K562 (cell line): ENCODE measurements around the gene KMT5C. TPM values are rescaled to one million over a fixed set of nuclear protein-coding genes. Genes with fewer than 3 reads are reported as not detected.

Source experiments
- ATF1 ChIP-seq, 2 experiments: fragments of 450-650 bp in 1 of 2; IDR thresholded peaks; 2 replicates each; pipeline ENCODE4 v1.6.1; 2016; ENCODE audit warnings: missing compliant biosample characterization in 1 of 2, missing genetic modification characterization in 1 of 2
- ATF6 ChIP-seq: sonication (generic); formaldehyde crosslinking; IDR thresholded peaks from 2 replicates; pipeline ENCODE4 v1.4.0; 2020; ENCODE audit warnings: mild to moderate bottlenecking, missing genetic modification reagents
- CEBPB ChIP-seq: fragments of 450-650 bp; IDR thresholded peaks from 2 replicates; pipeline ENCODE4 v1.6.1; 2016; ENCODE audit warnings: missing genetic modification characterization, missing compliant biosample characterization
- CREB1 ChIP-seq, 2 experiments: sonication (generic) in 1 of 2; formaldehyde crosslinking in 1 of 2; IDR thresholded peaks; 2 replicates each; pipeline versions ENCODE4 v1.6.1 to v1.8.0; 2012 to 2022; ENCODE audit warnings: inconsistent platforms in 1 of 2, mild to moderate bottlenecking in 1 of 2, missing genetic modification reagents in 1 of 2, moderate library complexity in 1 of 2
- CXXC5 ChIP-seq: fragments of 250-450 bp; sonication (Bioruptor Pico); IDR thresholded peaks from 2 replicates; pipeline ENCODE4 v1.8.0; 2022; ENCODE audit warnings: inconsistent platforms, mild to moderate bottlenecking, moderate library complexity
- GTF2F1 ChIP-seq: IDR thresholded peaks from 2 replicates; pipeline ENCODE4 v1.6.1; 2011; ENCODE audit warnings: low read depth, low read length, improper control_type of control experiment
- HIVEP1 ChIP-seq: fragments of 250-450 bp; sonication (Bioruptor Pico); IDR thresholded peaks from 2 replicates; pipeline ENCODE4 v1.4.0; 2020; ENCODE audit warnings: mild to moderate bottlenecking
- HMGXB4 ChIP-seq: sonication (generic); formaldehyde crosslinking; IDR thresholded peaks from 2 replicates; pipeline ENCODE4 v1.8.1; 2023; ENCODE audit warnings: mild to moderate bottlenecking, missing genetic modification reagents
- MEF2D ChIP-seq: conservative IDR thresholded peaks from 2 replicates; pipeline ENCODE4 v1.6.1; 2016; ENCODE audit warnings: low read depth, missing genetic modification characterization, missing compliant biosample characterization
- NR2C1 ChIP-seq, 2 experiments: fragments of 450-650 bp; IDR thresholded peaks; 2 replicates each; pipeline ENCODE4 v1.6.1; 2017; ENCODE audit warnings: mild to moderate bottlenecking in 2 of 2, antibody characterized with exemption in 1 of 2, inconsistent platforms in 1 of 2, missing compliant biosample characterization in 1 of 2, missing genetic modification characterization in 1 of 2
- POLR2AphosphoS5 ChIP-seq: IDR thresholded peaks from 2 replicates; pipeline ENCODE4 v1.6.1; 2011; ENCODE audit warnings: mild to moderate bottlenecking, low read depth, low read length, moderate library complexity; ENCODE audit not compliant: control insufficient read depth, insufficient read depth
- RAD21 ChIP-seq, 2 experiments: fragments of 250-450 bp in 1 of 2; fragments of 450-650 bp in 1 of 2; sonication (Bioruptor Pico) in 1 of 2; formaldehyde crosslinking in 1 of 2; IDR thresholded peaks in 1 of 2; conservative IDR thresholded peaks in 1 of 2; 2 replicates each; pipeline versions ENCODE4 v1.4.0 to v1.8.0; 2020 to 2022; ENCODE audit warnings: mild to moderate bottlenecking in 2 of 2, moderate library complexity in 1 of 2
- RFX5 ChIP-seq: IDR thresholded peaks from 2 replicates; pipeline ENCODE4 v1.6.1; 2011; ENCODE audit warnings: low read depth, mild to moderate bottlenecking, improper control_type of control experiment, low read length
- SRSF3 ChIP-seq: fragments of 200-400 bp; formaldehyde crosslinking; IDR thresholded peaks from 2 replicates; pipeline ENCODE4 v1.6.1; 2016; ENCODE audit warnings: mild to moderate bottlenecking, low read length, moderate library complexity; ENCODE audit not compliant: insufficient read depth
- ZBTB1 ChIP-seq: sonication (generic); formaldehyde crosslinking; IDR thresholded peaks from 2 replicates; pipeline ENCODE4 v1.8.1; 2023; ENCODE audit warnings: missing genetic modification reagents, low read depth, mild to moderate bottlenecking, borderline replicate concordance
- ZNF124 ChIP-seq: sonication (generic); formaldehyde crosslinking; IDR thresholded peaks from 2 replicates; pipeline ENCODE4 v1.8.1; 2022; ENCODE audit warnings: missing genetic modification reagents
- ZNF197 ChIP-seq: fragments of 200-800 bp; sonication (Bioruptor generic); IDR thresholded peaks from 2 replicates; pipeline ENCODE4 v1.6.1; 2016; ENCODE audit warnings: low read depth, missing genetic modification characterization, missing compliant biosample characterization
- ZNF239 ChIP-seq: fragments of 250-450 bp; sonication (Bioruptor Pico); IDR thresholded peaks from 2 replicates; pipeline ENCODE4 v1.4.0; 2020; ENCODE audit warnings: mild to moderate bottlenecking
- ZNF507 ChIP-seq: conservative IDR thresholded peaks from 2 replicates; pipeline ENCODE4 v1.6.1; 2017; ENCODE audit warnings: missing genetic modification characterization, missing compliant biosample characterization
- ZNF699 ChIP-seq: fragments of 250-450 bp; sonication (Bioruptor Pico); IDR thresholded peaks from 2 replicates; pipeline ENCODE4 v1.8.0; 2021; ENCODE audit warnings: mild to moderate bottlenecking, moderate library complexity; ENCODE audit not compliant: insufficient replicate concordance
- polyA plus RNA-seq, 8 experiments: library from polyadenylated mRNA; depleted of rRNA in 4 of 8; stranded (reverse) in 5 of 8; unstranded in 3 of 8; fragments of >200 nt; fragmentation: Nextera tagmentation in 2 of 8; fragmentation: Illumina TruSeq in 1 of 8; extraction: Ambion mirVana in 2 of 8; extraction: Trizol in 1 of 8; gene quantifications; 2 replicates each; pipeline versions ENCODE4 v1.2.1 to v1.2.3, GENCODE V29; 2011 to 2014; ENCODE audit warnings: inconsistent platforms in 1 of 8, missing spikeins in 1 of 8
- total RNA-seq, 7 experiments: library from RNA; depleted of rRNA in 6 of 7; stranded (reverse); fragments of >200 nt in 6 of 7; fragmentation: Illumina TruSeq in 2 of 7; extraction: Trizol in 2 of 7; gene quantifications; 2 replicates each; pipeline versions ENCODE4 v1.2.1 to v1.2.3, GENCODE V29; 2011 to 2021; ENCODE audit warnings: low replicate concordance in 1 of 7
- TF ChIP-seq, protein P1 (sequence below): sonication (generic); formaldehyde crosslinking; IDR thresholded peaks from 2 replicates; pipeline ENCODE4 v1.9.0; 2022; ENCODE audit warnings: mild to moderate bottlenecking, missing genetic modification reagents
- TF ChIP-seq, protein P2 (sequence below): fragments of 250-450 bp; sonication (Bioruptor Pico); IDR thresholded peaks from 2 replicates; pipeline ENCODE4 v1.8.0; 2021; ENCODE audit warnings: moderate library complexity, mild to moderate bottlenecking, inconsistent platforms

Gene KMT5C
- total and polyA plus RNA-seq, 9 of the 15 experiments (the other 6 are each of a cell fraction or from before 2014, with no cell fraction given), result 0.15 to 53.5 (median 16.6) TPM

DNA sequence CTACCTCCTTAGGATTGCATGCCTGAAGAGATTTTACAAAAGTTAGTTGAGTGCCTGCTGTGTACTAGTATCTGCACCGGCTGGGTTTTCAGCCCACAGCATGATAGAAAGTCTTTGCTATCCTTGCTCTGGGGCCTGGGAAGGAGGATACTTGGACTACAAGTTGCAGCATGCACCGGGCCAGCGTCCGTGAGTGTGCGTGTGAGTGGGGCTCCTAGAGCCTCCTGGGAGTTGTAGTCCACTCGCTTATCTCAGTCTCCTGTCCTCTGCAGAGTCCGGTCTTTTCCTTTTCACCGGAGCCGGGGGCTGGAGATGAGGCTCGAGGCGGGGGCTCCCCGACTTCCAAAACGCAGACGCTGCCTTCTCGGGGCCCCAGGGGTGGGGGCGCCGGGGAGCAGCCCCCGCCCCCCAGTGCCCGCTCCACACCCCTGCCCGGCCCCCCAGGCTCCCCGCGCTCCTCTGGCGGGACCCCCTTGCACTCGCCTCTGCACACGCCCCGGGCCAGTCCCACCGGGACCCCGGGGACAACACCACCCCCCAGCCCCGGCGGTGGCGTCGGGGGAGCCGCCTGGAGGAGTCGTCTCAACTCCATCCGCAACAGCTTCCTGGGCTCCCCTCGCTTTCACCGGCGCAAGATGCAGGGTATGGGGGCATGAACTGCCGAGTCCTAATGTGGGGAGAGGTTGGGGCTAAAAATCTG lies 35.2 kb upstream of the KMT5C start (continued):
- TF ChIP-seq, protein P1, sequence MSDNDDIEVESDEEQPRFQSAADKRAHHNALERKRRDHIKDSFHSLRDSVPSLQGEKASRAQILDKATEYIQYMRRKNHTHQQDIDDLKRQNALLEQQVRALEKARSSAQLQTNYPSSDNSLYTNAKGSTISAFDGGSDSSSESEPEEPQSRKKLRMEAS (CRISPR knock-in tag), result no peak
- TF ChIP-seq RFX5 (no peak), NR2C1 (IDR thresholded peaks at IDR 0.05) (no peak), NR2C1 (tag; IDR thresholded peaks at IDR 0.05) (peak; percentile 27; the same call in 1 of the 2 replicates), ZNF239 (CRISPR knock-in tag) (no peak), CXXC5 (CRISPR knock-in tag) (0 out of 2 replicates have a peak, but pooled peaks have one; percentile 28), SRSF3 (no peak), ZBTB1 (CRISPR knock-in tag) (no peak), ZNF197 (0 out of 2 replicates have a peak, but pooled peaks have one; percentile 66), HIVEP1 (no peak), POLR2AphosphoS5 (no peak), ZNF699 (CRISPR knock-in tag) (no peak), HMGXB4 (no peak), ATF1 (CRISPR knock-in tag; IDR thresholded peaks at IDR 0.05) (no peak), ATF1 (tag; IDR thresholded peaks at IDR 0.05) (peak; percentile 52; the same call in 1 of the 2 replicates), CREB1 (IDR thresholded peaks at IDR 0.05) (peak; percentile 60), CREB1 (CRISPR knock-in tag; IDR thresholded peaks at IDR 0.05) (no peak), MEF2D (tag) (no peak), ZNF507 (tag) (no peak), RAD21 (CRISPR knock-in tag; conservative IDR thresholded peaks at IDR 0.05 in 1 of 2, IDR thresholded peaks at IDR 0.05 in 1 of 2) (no peak), ATF6 (CRISPR knock-in tag) (no peak), ZNF124 (CRISPR knock-in tag) (no peak), GTF2F1 (no peak), CEBPB (tag) (no peak)
- TF ChIP-seq, protein P2, sequence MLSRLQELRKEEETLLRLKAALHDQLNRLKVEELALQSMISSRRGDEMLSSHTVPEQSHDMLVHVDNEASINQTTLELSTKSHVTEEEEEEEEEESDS (CRISPR knock-in tag), result no peak
